ENCODE data around the gene PDE6C.
"Not testable (repeated sequence)": the region's sequence is repeated elsewhere in the genome, so short reads cannot be mapped to it uniquely, and the experiment has no call there.

PDE6C gene

DNA sequence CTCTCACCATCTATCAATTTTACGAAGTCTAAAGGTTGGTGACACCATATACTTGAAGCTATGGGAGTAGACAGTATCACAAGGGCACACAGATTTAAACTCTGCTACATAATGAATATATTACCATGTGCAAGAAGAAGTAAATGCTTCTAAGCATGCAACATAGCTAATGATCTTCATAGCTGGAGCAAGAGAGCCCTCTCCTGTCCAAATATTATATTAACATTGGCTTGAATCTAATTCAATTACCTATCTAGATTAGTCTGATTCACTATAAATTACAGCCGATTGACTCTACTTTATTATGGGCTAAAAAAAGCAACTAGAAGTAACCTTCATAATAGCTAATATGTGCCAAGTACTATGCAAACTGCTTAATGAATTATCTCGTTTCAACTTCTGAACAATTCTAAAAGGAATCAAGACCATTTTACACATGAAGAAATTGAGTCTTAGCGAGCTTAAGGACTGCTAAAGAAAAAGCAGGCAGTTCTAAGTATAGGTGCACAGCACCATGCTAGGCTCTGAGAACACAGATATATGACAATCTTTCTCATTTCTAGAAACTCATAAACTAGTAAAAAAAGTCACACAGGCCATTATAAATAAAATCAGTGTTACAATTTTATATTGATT, 68.2 kb downstream of the PDE6C start:
- peak; percentile 25 for TF ChIP-seq CTCF (IDR thresholded peaks at IDR 0.05; ENCODE audit: control extremely low read depth, extremely low read depth, low read depth, missing control alignments)
- POLR2A ChIA-PET, result no interaction called here
- no peak for DNase-seq (ENCODE audit: extremely low spot score)
- CTCF ChIA-PET, result interaction anchor here (0.8 to 8.1 kb wide), 10 partner anchors 9 to 304 kb away, joined by 3 to 92 read pairs (median 4); partner anchors contain the start of gene FRA10AC1

DNA sequence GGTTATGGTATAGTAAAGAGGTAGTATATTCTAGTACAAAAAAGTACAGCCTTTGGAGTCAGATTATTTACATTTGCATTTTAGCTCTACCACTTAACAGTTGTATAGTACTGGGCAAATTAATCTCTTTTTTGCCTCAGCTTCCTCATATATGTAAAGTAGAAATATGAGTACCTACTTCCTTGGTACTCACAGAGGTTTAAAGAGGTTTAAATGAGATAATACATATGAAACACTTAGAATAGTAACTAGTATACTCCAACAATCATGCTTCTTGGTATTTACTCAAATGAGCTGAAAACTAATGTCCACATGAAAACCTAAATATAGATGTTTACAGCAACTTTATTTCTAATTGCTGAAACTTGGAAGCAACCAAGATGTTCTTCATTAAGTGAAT, 75.4 kb downstream of the PDE6C start:
- no peak for TF ChIP-seq CTCF (IDR thresholded peaks at IDR 0.05; ENCODE audit: control extremely low read depth, extremely low read depth, low read depth, missing control alignments)
- DNase-seq (ENCODE audit: extremely low spot score), result no peak
- ChIA-PET POLR2A (no interaction called here), CTCF (interaction anchor here (1.0 to 1.2 kb wide), 2 partner anchors 9 to 133 kb away, joined by 3 read pairs; no protein-coding TSS in a partner anchor)

GRCh38 chr10:93695740-93696139, 83.4 kb downstream of the PDE6C start:
- ChIA-PET CTCF (interaction anchor here (1.5 to 2.5 kb wide), 2 partner anchors 17 to 139 kb away, joined by 3 to 10 read pairs; no protein-coding TSS in a partner anchor), POLR2A (no interaction called here)
- no peak for TF ChIP-seq CTCF (IDR thresholded peaks at IDR 0.05; ENCODE audit: control extremely low read depth, extremely low read depth, low read depth, missing control alignments)
- no peak for DNase-seq (ENCODE audit: extremely low spot score)

GRCh38 chr10:93696582-93696981, 84.2 kb downstream of the PDE6C start:
- DNase-seq (ENCODE audit: extremely low spot score); POLR2A ChIA-PET: not testable (repeated sequence)
- CTCF ChIA-PET, result interaction anchor here (2.5 kb wide), 1 partner anchor 18 kb away, joined by 10 read pairs; no protein-coding TSS in a partner anchor

- POLR2A ChIA-PET, result no interaction called here
- TF ChIP-seq CTCF (IDR thresholded peaks at IDR 0.05; ENCODE audit: control extremely low read depth, extremely low read depth, low read depth, missing control alignments), result peak; percentile 4
- DNase-seq (ENCODE audit: extremely low spot score), result no peak
- CTCF ChIA-PET, result interaction anchor here (2.5 kb wide), 1 partner anchor 18 kb away, joined by 10 read pairs; no protein-coding TSS in a partner anchor
Observed at GRCh38 chr10:93697207-93697606, 84.9 kb downstream of the PDE6C start.

DNA sequence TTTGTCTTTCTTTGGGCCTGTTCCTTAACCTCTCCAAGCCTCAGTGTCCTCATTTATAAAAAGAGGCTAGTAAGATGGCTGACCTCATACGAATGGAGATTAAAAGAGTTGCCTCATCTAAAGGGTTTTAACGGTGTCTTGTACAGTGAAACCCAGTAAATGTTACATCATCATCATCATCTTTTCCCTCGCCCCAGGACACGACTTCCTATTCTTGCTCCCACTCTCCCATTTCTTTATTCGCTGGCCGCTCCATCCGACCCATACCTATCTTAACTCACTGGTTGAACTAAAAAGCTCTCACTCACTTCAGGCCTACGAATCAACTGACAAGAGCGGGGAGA, 89.5 kb downstream of the PDE6C start:
- no peak for DNase-seq (ENCODE audit: extremely low spot score)
- TF ChIP-seq CTCF (IDR thresholded peaks at IDR 0.05; ENCODE audit: control extremely low read depth, extremely low read depth, low read depth, missing control alignments), result no peak
- ChIA-PET POLR2A (interaction anchor here (1.1 kb wide), 1 partner anchor 13 kb away, joined by 4 read pairs; no protein-coding TSS in a partner anchor), CTCF (interaction anchor here (0.9 to 2.9 kb wide), 7 partner anchors 11 to 326 kb away, joined by 3 to 10 read pairs (median 5); no protein-coding TSS in a partner anchor)

Data from GM10248 (cell line).